Fibroblast of lung (primary cell): ENCODE results near the gene TENT4A. TPM values are rescaled to one million over a fixed set of nuclear protein-coding genes. Genes with fewer than 3 reads are reported as not detected.

Source experiments
- DNase-seq, 2 donors: peaks; one replicate each; pipeline versions ENCODE4 v3.0.0 to v3.0.0-alpha.2; 2010; ENCODE audit warnings: low read depth in 2 of 2
- H2AFZ ChIP-seq: 2 replicates; pipeline ENCODE4 v1.5.1; 2012; ENCODE audit warnings: low read length, control low read depth, inconsistent platforms
- H3K27ac ChIP-seq: 2 replicates; pipeline ENCODE4 v1.5.1; 2011; ENCODE audit warnings: low read length, control low read depth; ENCODE audit not compliant: insufficient read depth
- H3K27me3 ChIP-seq: 2 replicates; pipeline ENCODE4 v1.5.1; 2011; ENCODE audit warnings: mild to moderate bottlenecking, low read length; ENCODE audit not compliant: control insufficient read depth, insufficient read depth
- H3K36me3 ChIP-seq: 2 replicates; pipeline ENCODE4 v1.5.1; 2011; ENCODE audit warnings: low read length; ENCODE audit not compliant: control insufficient read depth, insufficient read depth
- H3K4me1 ChIP-seq: 2 replicates; pipeline ENCODE4 v1.5.1; 2011; ENCODE audit warnings: low read length; ENCODE audit not compliant: control insufficient read depth, insufficient read depth; ENCODE audit errors: extremely low read depth
- H3K4me2 ChIP-seq: 2 replicates; pipeline ENCODE4 v1.5.1; 2011; ENCODE audit warnings: low read length, control low read depth; ENCODE audit not compliant: insufficient read depth; ENCODE audit errors: extremely low read depth
- H3K4me3 ChIP-seq, 4 experiments: fragments of 200-600 bp in 1 of 4; sonication (generic) in 1 of 4; replicated peaks in 1 of 4; 2 replicates each; pipeline ENCODE4 v1.5.1; 2011 to 2016; ENCODE audit warnings: low read length in 4 of 4, low read depth in 3 of 4, mild to moderate bottlenecking in 3 of 4, control low read depth in 2 of 4, inconsistent platforms in 1 of 4, mixed read lengths in 1 of 4; ENCODE audit not compliant: insufficient read depth in 1 of 4; ENCODE audit errors: control extremely low read depth in 1 of 4
- H3K79me2 ChIP-seq: 2 replicates; pipeline ENCODE4 v1.5.1; 2012; ENCODE audit warnings: mild to moderate bottlenecking, low read length, inconsistent platforms; ENCODE audit not compliant: control insufficient read depth, insufficient read depth
- H3K9ac ChIP-seq: 2 replicates; pipeline ENCODE4 v1.5.1; 2011; ENCODE audit warnings: mild to moderate bottlenecking, low read length, control low read depth; ENCODE audit not compliant: insufficient read depth
- H3K9me3 ChIP-seq: 2 replicates; pipeline ENCODE4 v1.5.1; 2012; ENCODE audit warnings: low read depth, low read length; ENCODE audit not compliant: control insufficient read depth, insufficient read depth
- H4K20me1 ChIP-seq: 2 replicates; pipeline ENCODE4 v1.5.1; 2011; ENCODE audit warnings: low read length; ENCODE audit not compliant: control insufficient read depth, insufficient read depth; ENCODE audit errors: extremely low read depth
- CTCF ChIP-seq, 2 donors: IDR thresholded peaks in 1 of 2; conservative IDR thresholded peaks in 1 of 2; 1 replicate in 1 of 2; 2 replicates in 1 of 2; pipeline ENCODE4 v1.5.1; 2011 to 2012; ENCODE audit warnings: low read length in 2 of 2, control low read depth in 1 of 2, inconsistent platforms in 1 of 2, low read depth in 1 of 2, mild to moderate bottlenecking in 1 of 2
- EZH2 ChIP-seq: IDR thresholded peaks from 2 replicates; pipeline ENCODE4 v1.5.1; 2012; ENCODE audit warnings: low read length, control low read depth, mild to moderate bottlenecking; ENCODE audit errors: missing control alignments
- polyA plus RNA-seq, 2 donors: library from polyadenylated mRNA; depleted of rRNA in 1 of 2; stranded (reverse) in 1 of 2; unstranded in 1 of 2; fragments of >200 nt; gene quantifications; 2 replicates each; pipeline ENCODE4 v1.2.1, GENCODE V29; 2011 to 2012; ENCODE audit warnings: missing spikeins in 1 of 2
- total RNA-seq: library from RNA; depleted of rRNA; stranded (reverse); fragments of >200 nt; gene quantifications from 2 replicates; pipeline ENCODE4 v1.2.1, GENCODE V29; 2014

TENT4A gene
- total and polyA plus RNA-seq, 2 donors (not counting 1 experiment from before 2014, with no cell fraction given) = 3.1 to 10.4 TPM

GRCh38 chr5:6787941-6788340 lies 74.7 kb downstream of the TENT4A start:
- no peaks in the 10 kb centered on the region for H4K20me1 ChIP-seq
- H3K4me1 ChIP-seq = no peaks in the 10 kb centered on the region
- DNase-seq = no peak
- no peaks in the 10 kb centered on the region for H3K36me3 ChIP-seq
- no peaks in the 10 kb centered on the region for H3K27me3 ChIP-seq
- H3K4me3 ChIP-seq = no peak overlapping the region
- no peak for TF ChIP-seq EZH2
- TF ChIP-seq CTCF (conservative IDR thresholded peaks at IDR 0.05 in 1 of 2, IDR thresholded peaks at IDR 0.05 in 1 of 2; ENCODE audit: low read depth in 1 of 2, low read length in 2 of 2) = no peak
- no peak overlapping the region for H3K27ac ChIP-seq
- H3K9ac ChIP-seq = no peak overlapping the region
- no peak overlapping the region for H2AFZ ChIP-seq
- H3K79me2 ChIP-seq = no peaks in the 10 kb centered on the region
- H3K4me2 ChIP-seq = no peak overlapping the region
- H3K9me3 ChIP-seq = no peaks in the 10 kb centered on the region

- no peak for DNase-seq
- H3K79me2 ChIP-seq = no peaks in the 10 kb centered on the region
- no peak for TF ChIP-seq EZH2
- TF ChIP-seq CTCF (conservative IDR thresholded peaks at IDR 0.05 in 1 of 2, IDR thresholded peaks at IDR 0.05 in 1 of 2; ENCODE audit: low read depth in 1 of 2, low read length in 2 of 2) = no peak
Observed at GRCh38 chr5:6788439-6788838, 75.2 kb downstream of the TENT4A start.

GRCh38 chr5:6788956-6789649 lies 75.9 kb downstream of the TENT4A start:
- Histone ChIP-seq H4K20me1 (no peaks in the 10 kb centered on the region), H3K4me3 (no peak overlapping the region), H3K27ac (no peak overlapping the region), H3K36me3 (no peaks in the 10 kb centered on the region), H3K4me2 (no peak overlapping the region), H3K79me2 (no peaks in the 10 kb centered on the region), H3K9me3 (no peaks in the 10 kb centered on the region), H3K27me3 (no peaks in the 10 kb centered on the region), H3K9ac (no peak overlapping the region), H2AFZ (no peak overlapping the region), H3K4me1 (no peaks in the 10 kb centered on the region)
- DNase-seq = no peak
- peak in 1 of 2 donors; percentile 17 for TF ChIP-seq CTCF (conservative IDR thresholded peaks at IDR 0.05 in 1 of 2, IDR thresholded peaks at IDR 0.05 in 1 of 2; ENCODE audit: low read depth in 1 of 2, low read length in 2 of 2)
- TF ChIP-seq EZH2 = no peak

More at GRCh38 chr5:6788439-6788838, 75.2 kb downstream of the TENT4A start:
- Histone ChIP-seq H4K20me1 (no peaks in the 10 kb centered on the region), H3K27me3 (no peaks in the 10 kb centered on the region), H2AFZ (no peak overlapping the region), H3K4me1 (no peaks in the 10 kb centered on the region), H3K9me3 (no peaks in the 10 kb centered on the region), H3K4me2 (no peak overlapping the region), H3K27ac (no peak overlapping the region), H3K9ac (no peak overlapping the region), H3K4me3 (no peak overlapping the region), H3K36me3 (no peaks in the 10 kb centered on the region)
